Skeletal muscle cell (primary cell): Measurements from ENCODE around the gene ASB10.

ENCODE experiments used
- DNase-seq: peaks from one replicate; pipeline ENCODE4 v3.0.0-alpha.2; 2010; ENCODE audit warnings: low read depth
- H3K4me3 ChIP-seq: 2 replicates; pipeline ENCODE4 v1.5.1; 2011; ENCODE audit warnings: low read depth, mild to moderate bottlenecking, control low read depth, low read length, moderate library complexity

ASB10 gene

DNA sequence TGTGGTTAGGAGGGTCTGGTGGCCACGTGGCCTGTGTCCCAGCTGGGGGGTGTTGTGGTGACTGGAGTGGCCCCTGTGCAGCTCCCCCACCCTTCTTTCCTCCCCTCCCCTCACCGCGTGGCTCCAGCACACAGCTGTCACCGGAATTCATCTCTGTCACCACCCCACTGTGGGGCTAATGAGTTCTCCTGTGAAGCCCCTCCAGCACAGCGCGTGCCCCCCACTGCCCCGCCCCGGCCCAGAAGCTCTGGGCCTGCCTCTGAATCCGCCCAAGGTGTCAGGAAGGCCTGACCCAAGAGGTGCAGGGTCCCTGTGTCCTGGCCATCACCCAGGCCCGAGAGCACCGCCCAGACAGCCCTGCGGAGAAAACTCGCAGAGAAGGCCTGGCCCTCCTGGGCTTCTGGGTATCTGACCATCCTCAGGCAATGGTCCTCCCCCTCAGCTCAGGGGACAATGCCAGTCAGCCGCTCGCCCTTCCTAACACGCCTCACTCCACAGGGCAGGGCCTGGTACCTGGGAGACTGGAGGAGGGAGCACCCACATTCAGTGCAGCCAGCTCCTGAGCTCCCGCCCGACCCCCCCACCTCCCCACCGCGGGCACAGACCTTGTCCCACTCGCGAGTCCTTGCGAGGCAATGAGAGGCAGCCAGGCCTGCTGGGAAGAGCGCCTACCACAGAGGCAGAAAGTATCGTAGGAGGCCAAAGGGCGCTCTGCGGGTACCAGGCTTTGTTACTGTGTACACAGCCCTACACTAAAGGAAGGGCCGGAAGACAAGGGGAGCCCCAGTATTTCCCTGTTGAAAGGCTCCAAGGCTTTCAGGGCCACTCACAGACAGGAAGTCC is 57.7 kb downstream of the ASB10 start:
- no peak overlapping the region for H3K4me3 ChIP-seq
- no peak for DNase-seq

DNA sequence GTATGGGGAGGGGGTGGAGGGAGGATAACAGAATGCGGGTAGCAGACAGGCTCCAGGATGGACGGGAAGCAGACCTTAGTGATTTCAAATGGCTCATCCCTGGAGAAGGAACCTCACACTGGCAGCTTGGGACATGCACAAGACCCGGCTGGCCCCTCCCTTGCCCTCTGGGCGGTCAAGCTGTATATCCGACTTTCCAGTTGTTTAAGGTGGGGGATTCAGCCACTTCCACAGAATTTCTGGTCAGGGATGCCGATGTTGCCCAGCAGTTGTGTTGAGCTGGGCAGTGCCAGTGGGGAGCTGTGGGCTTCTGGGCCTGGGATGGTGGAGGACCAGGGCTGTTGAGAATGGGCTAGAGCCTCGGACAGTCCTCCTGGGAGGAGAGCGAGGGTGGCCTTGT is 58.3 kb downstream of the ASB10 start:
- no peak overlapping the region for H3K4me3 ChIP-seq
- no peak for DNase-seq

DNA sequence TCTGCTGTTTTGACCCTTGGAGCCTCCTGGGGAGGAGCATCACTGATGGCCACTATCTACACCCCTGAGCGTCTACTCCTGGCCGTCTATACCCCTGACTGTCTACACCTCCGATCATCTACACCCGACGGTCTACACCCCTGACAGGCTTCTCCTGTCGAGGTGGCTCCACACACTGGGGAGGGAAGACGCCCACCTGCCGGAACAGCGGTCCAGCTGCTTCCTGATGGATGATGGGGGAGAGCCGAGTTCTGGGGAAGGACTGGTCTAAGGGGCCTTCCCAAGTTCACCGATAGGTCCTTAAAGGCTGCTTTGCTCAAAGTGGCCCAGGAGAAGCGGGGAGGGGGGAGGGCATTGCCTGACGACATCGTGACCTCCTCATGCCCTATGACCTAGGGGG is 58.9 kb downstream of the ASB10 start:
- H3K4me3 ChIP-seq = no peak overlapping the region
- no peak for DNase-seq

DNA sequence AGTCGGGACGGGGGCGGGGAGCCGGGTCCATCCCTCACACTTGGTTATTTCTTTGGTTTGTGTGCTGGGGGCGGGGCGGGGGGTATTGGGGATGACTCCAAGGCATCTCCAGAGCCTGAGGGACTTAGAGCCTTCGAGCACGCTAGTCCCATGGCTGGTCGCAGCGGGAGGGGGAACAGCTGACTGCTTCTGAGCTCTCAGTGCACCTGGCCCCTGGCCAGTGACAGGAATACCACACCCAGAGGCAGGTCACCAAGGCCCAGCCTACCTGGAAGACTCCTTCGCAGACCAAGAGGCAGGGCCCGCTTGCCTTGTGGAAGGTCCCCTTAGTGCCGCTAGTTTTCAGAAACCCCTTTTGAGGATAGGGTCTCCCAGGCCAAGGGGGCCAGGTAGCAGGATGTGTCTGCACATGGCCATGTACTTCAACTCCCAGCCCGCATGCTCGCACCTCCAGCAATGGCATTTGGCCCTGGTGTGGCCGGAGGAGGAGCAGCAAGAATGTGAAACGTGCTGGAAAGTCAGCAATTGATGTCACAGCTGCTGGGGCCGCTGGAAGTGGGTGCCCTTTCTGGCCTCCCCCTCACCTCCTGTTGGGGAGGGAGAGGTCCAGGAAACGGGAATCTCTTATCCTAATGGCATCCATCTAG is 60.4 kb downstream of the ASB10 start:
- no peak for DNase-seq
- no peak overlapping the region for H3K4me3 ChIP-seq

DNA sequence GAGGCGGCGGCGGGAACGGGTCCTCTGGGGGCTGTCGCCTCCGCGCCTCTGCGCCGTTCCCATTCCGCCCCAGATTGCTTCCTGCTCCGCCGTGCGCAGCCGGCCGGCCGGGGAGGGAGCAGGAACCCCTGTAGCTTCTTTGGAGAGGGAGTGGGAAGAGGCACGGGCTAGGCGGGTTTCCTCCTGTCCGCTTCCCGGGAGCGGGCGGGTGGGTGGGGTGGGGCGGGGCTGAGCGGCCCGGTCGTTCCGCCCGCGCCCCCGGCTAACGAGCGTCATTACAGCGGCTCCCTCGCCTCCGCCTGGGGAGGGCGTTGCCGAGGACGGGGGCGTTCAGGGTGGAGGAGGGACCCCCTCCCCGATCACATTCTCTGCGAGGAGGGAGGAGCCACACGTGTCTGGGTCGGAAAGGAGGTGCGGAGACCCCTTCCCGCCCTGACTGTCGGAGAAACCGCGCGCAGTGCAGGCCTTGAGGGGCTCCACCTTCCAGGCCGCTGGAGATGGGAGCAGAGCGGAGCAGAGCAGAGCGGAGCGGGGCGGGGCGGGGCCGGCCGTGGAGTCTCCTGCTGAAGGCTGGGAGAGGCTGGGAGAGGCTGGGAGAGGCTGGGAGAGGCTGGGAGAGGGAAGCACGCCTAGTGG is 61.1 kb downstream of the ASB10 start:
- DNase-seq = no peak
- H3K4me3 ChIP-seq = peak overlapping the region; percentile 22
